Lower leg skin (tissue), 4 donors: ENCODE data around the gene RIC3. TPM values are rescaled to one million over a fixed set of nuclear protein-coding genes. Genes with fewer than 3 reads are reported as not detected.
A peak's percentile ranks its signal among the peaks of the same experiment; 100 is the strongest.

Experiments used
- DNase-seq, 2 donors: peaks; one replicate each; pipeline ENCODE4 v3.0.0-alpha.2; 2019; ENCODE audit warnings: low spot score in 2 of 2
- H3K4me3 ChIP-seq: fragments of 200-600 bp; sonication (generic); 2 replicates; pipeline ENCODE4 v1.5.1; 2017; ENCODE audit warnings: mild to moderate bottlenecking, low read depth; ENCODE audit not compliant: poor library complexity, severe bottlenecking
- CTCF ChIP-seq, 3 donors: fragments of 450-650 bp; IDR thresholded peaks; one replicate each; pipeline ENCODE4 v1.5.1; 2016; ENCODE audit warnings: antibody characterized with exemption in 3 of 3, mild to moderate bottlenecking in 3 of 3, moderate library complexity in 2 of 3
- POLR2A ChIP-seq, 2 donors: fragments of 450-650 bp; IDR thresholded peaks; one replicate each; pipeline ENCODE4 v1.6.1; 2016 to 2017; ENCODE audit warnings: antibody characterized with exemption in 2 of 2, mild to moderate bottlenecking in 1 of 2, moderate library complexity in 1 of 2
- WGBS, 2 donors: methylation state at CpG; one replicate each; pipeline ENCODE4 v1.1.5; 2018; 5-methylcytosine and 5-hydroxymethylcytosine counted together
- intact Hi-C: fragments of 100-400 bp; cut with DNase I; formaldehyde crosslinking; loops from one replicate; pipeline ENCODE4 v1.15.0; 2023; ENCODE audit warnings: low total_unique reads
- total RNA-seq, 4 donors: library from RNA; depleted of rRNA; stranded (reverse); fragments of >200 nt; gene quantifications; one replicate each; pipeline ENCODE4 v1.1.0, GENCODE V29; 2016

RIC3 gene
- total RNA-seq, 4 donors from 2014 or later = 13.7 to 39.3 (median 18.3) TPM

- peak overlapping the region; percentile 6 for H3K4me3 ChIP-seq
- WGBS, 2 donors = 24 to 26% methylated on average over 15 to 22 of the region's 24 CpGs
- intact Hi-C loops = no loop called here
- TF ChIP-seq CTCF (IDR thresholded peaks at IDR 0.05) (no peak), POLR2A (IDR thresholded peaks at IDR 0.05) (no peak)
- no peak for DNase-seq
Observed at GRCh38 chr11:8081591-8082250, 87.1 kb downstream of the RIC3 start.

- TF ChIP-seq CTCF (IDR thresholded peaks at IDR 0.05) (no peak), POLR2A (IDR thresholded peaks at IDR 0.05) (no peak)
- no peak for DNase-seq
- 0 to 1% methylated on average over 26 to 74 of the region's 104 CpGs for WGBS, 2 donors
- peak within 1 kb of the TSS; percentile 6 for H3K4me3 ChIP-seq
- intact Hi-C loops = no loop called here
Observed at GRCh38 chr11:8080674-8081590, 87.9 kb downstream of the RIC3 start, which contains the start of gene TUB. TSS of gene TUB (plus strand) at chr11:8081211. CDS start at chr11:8081511, 300 bp downstream.

GRCh38 chr11:8080069-8080670 is 88.7 kb downstream of the RIC3 start:
- no peak overlapping the region for H3K4me3 ChIP-seq
- TF ChIP-seq POLR2A (IDR thresholded peaks at IDR 0.05) = no peak
- no peak for TF ChIP-seq CTCF (IDR thresholded peaks at IDR 0.05)
- WGBS, 2 donors = 83% methylated on average over 24 of the region's 24 CpGs
- no peak for DNase-seq
- intact Hi-C loops = no loop called here

- WGBS, 2 donors = 93 to 95% methylated on average over 4 of the region's 4 CpGs
- intact Hi-C loops = no loop called here
- no peak for DNase-seq
- H3K4me3 ChIP-seq = no peak overlapping the region
- TF ChIP-seq POLR2A (IDR thresholded peaks at IDR 0.05) (no peak), CTCF (IDR thresholded peaks at IDR 0.05) (no peak)
Observed at GRCh38 chr11:8079111-8079675, 89.6 kb downstream of the RIC3 start.

- 67 to 70% methylated on average over 2 of the region's 2 CpGs for WGBS, 2 donors
- DNase-seq = no peak
- H3K4me3 ChIP-seq = no peak overlapping the region
- TF ChIP-seq POLR2A (IDR thresholded peaks at IDR 0.05) (no peak), CTCF (IDR thresholded peaks at IDR 0.05) (no peak)
- intact Hi-C loops = no loop called here
Observed at GRCh38 chr11:8075119-8075726, 93.6 kb downstream of the RIC3 start.
